ENCODE results near the gene PEA15. TPM values are rescaled to one million over a fixed set of nuclear protein-coding genes. Genes with fewer than 3 reads are reported as not detected.

The PEA15 gene
- total RNA-seq, 1 experiment from 2014 or later: 56.3 TPM

DNA sequence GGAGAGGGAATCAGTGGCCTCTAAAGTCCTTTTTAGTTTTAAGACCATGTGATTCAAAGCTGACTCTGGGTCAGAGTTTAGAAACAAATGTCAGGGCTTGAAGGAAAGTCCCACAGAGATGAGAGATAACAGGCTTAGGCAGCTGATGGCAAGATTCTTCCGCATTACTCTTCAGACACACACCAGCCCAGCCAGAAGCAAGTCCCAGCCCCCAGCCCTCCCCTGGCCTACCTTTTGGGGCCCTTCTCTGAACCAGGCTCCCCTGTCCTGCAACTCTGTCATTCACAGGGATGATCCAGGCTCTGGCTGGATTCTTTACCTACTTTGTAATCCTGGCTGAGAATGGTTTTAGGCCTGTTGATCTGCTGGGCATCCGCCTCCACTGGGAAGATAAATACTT is 28.0 kb upstream of the PEA15 start:
- no peak for DNase-seq (ENCODE audit: low spot score)
- H3K4me3 Mint-ChIP-seq: no peak overlapping the region
- POLR2A ChIA-PET: no interaction called here
- H3K4me1 Mint-ChIP-seq: peaks cover 23% of the 10 kb centered on the region
- H3K27ac Mint-ChIP-seq: no peak overlapping the region
- no peak; the same call in none of the 2 replicates for ATAC-seq
- TF ChIP-seq GRHL2 (CRISPR knock-in tag; IDR thresholded peaks at IDR 0.05; ENCODE audit: insufficient replicate concordance, severe bottlenecking) (no peak), PRRX2 (CRISPR knock-in tag; IDR thresholded peaks at IDR 0.05) (no peak)
- TF ChIP-seq, protein P1, sequence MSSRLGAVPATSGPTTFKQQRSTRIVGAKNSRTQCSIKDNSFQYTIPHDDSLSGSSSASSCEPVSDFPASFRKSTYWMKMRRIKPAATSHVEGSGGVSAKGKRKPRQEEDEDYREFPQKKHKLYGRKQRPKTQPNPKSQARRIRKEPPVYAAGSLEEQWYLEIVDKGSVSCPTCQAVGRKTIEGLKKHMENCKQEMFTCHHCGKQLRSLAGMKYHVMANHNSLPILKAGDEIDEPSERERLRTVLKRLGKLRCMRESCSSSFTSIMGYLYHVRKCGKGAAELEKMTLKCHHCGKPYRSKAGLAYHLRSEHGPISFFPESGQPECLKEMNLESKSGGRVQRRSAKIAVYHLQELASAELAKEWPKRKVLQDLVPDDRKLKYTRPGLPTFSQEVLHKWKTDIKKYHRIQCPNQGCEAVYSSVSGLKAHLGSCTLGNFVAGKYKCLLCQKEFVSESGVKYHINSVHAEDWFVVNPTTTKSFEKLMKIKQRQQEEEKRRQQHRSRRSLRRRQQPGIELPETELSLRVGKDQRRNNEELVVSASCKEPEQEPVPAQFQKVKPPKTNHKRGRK (CRISPR knock-in tag; IDR thresholded peaks at IDR 0.05; ENCODE audit: borderline replicate concordance): no peak
- no peaks in the 10 kb centered on the region for H3K36me3 Mint-ChIP-seq
- CTCF ChIA-PET: interaction anchor here (1.0 to 2.1 kb wide), 3 partner anchors 15 to 75 kb away, joined by 4 to 7 read pairs (median 5); no protein-coding TSS in a partner anchor
- H3K9me3 Mint-ChIP-seq: peaks cover 3% of the 10 kb centered on the region; the same call in 1 of the 2 replicates
- H3K27me3 Mint-ChIP-seq (ENCODE audit: low read depth): peaks cover 10% of the 10 kb centered on the region

DNA sequence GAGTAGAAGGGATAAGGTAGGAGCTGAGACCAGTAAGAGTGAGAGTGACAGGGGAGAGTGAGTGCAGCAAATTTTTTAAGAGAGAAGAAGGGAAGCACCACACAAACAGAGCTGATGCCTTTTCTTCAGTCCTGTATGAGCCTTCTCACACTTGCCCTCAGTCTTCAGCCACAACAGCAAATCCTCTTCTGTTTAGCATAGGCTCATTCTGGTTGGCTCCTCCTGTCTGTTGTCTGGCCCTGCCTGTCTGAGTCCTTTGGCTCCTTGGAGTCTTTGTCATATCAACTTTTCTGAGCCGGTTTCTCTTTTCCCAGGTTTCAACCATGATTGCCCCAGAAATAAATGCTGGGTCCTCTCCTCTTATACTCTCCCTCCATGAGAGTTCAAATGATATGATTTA is 27.5 kb upstream of the PEA15 start:
- no peak overlapping the region for H3K27ac Mint-ChIP-seq
- H3K4me3 Mint-ChIP-seq: no peak overlapping the region
- CTCF ChIA-PET: interaction anchor here (1.0 to 2.1 kb wide), 3 partner anchors 15 to 74 kb away, joined by 4 to 7 read pairs (median 5); no protein-coding TSS in a partner anchor
- POLR2A ChIA-PET: interaction anchor here (0.9 kb wide), 1 partner anchor 9 kb away, joined by 3 read pairs; no protein-coding TSS in a partner anchor
- peaks cover 3% of the 10 kb centered on the region; the same call in 1 of the 2 replicates for H3K9me3 Mint-ChIP-seq
- H3K4me1 Mint-ChIP-seq: peaks cover 19% of the 10 kb centered on the region
- DNase-seq (ENCODE audit: low spot score): no peak
- H3K27me3 Mint-ChIP-seq (ENCODE audit: low read depth): peaks cover 8% of the 10 kb centered on the region
- TF ChIP-seq SP1 (CRISPR knock-in tag; conservative IDR thresholded peaks at IDR 0.05) (no peak), EMX1 (CRISPR knock-in tag; IDR thresholded peaks at IDR 0.05) (no peak)
- TF ChIP-seq, protein P2, sequence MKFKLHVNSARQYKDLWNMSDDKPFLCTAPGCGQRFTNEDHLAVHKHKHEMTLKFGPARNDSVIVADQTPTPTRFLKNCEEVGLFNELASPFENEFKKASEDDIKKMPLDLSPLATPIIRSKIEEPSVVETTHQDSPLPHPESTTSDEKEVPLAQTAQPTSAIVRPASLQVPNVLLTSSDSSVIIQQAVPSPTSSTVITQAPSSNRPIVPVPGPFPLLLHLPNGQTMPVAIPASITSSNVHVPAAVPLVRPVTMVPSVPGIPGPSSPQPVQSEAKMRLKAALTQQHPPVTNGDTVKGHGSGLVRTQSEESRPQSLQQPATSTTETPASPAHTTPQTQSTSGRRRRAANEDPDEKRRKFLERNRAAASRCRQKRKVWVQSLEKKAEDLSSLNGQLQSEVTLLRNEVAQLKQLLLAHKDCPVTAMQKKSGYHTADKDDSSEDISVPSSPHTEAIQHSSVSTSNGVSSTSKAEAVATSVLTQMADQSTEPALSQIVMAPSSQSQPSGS (CRISPR knock-in tag; IDR thresholded peaks at IDR 0.05; ENCODE audit: borderline replicate concordance, low read depth): no peak
- TF ChIP-seq, protein P3, sequence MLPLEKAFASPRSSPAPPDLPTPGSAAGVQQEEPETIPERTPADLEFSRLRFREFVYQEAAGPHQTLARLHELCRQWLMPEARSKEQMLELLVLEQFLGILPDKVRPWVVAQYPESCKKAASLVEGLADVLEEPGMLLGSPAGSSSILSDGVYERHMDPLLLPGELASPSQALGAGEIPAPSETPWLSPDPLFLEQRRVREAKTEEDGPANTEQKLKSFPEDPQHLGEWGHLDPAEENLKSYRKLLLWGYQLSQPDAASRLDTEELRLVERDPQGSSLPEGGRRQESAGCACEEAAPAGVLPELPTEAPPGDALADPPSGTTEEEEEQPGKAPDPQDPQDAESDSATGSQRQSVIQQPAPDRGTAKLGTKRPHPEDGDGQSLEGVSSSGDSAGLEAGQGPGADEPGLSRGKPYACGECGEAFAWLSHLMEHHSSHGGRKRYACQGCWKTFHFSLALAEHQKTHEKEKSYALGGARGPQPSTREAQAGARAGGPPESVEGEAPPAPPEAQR (CRISPR knock-in tag; IDR thresholded peaks at IDR 0.05): no peak
- H3K36me3 Mint-ChIP-seq: no peaks in the 10 kb centered on the region
- ATAC-seq: peak; percentile 83

DNA sequence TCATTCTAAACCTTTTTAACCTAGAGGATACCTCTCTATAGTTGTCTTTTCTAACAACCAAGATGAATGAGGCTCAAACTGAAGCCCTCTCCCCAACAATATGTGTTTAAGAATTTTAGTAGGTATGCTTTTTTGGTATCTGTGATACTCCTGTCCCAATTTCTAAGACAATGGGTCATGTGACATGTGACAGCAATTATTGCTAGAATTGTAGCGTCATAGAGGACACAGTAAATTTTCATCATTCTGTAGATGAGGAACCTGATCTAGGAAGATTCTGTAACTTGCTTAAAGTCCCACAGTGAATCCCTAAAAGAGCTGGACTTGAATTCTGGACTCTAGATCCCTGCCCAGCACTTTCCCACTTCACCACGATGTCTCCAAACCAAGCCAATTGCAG is 26.5 kb upstream of the PEA15 start:
- Mint-ChIP-seq H3K9me3 (peaks cover 3% of the 10 kb centered on the region; the same call in 1 of the 2 replicates), H3K27ac (no peak overlapping the region), H3K4me3 (no peak overlapping the region), H3K36me3 (no peaks in the 10 kb centered on the region), H3K27me3 (ENCODE audit: low read depth) (peaks cover under 1% of the 10 kb centered on the region; the same call in 1 of the 2 replicates), H3K4me1 (peaks cover 16% of the 10 kb centered on the region)
- ATAC-seq (no peak), DNase-seq (ENCODE audit: low spot score) (no peak)
- POLR2A ChIA-PET: no interaction called here
- CTCF ChIA-PET: interaction anchor here (1.1 to 2.1 kb wide), 3 partner anchors 15 to 41 kb away, joined by 3 to 7 read pairs (median 6); no protein-coding TSS in a partner anchor
- TF ChIP-seq, protein P4, sequence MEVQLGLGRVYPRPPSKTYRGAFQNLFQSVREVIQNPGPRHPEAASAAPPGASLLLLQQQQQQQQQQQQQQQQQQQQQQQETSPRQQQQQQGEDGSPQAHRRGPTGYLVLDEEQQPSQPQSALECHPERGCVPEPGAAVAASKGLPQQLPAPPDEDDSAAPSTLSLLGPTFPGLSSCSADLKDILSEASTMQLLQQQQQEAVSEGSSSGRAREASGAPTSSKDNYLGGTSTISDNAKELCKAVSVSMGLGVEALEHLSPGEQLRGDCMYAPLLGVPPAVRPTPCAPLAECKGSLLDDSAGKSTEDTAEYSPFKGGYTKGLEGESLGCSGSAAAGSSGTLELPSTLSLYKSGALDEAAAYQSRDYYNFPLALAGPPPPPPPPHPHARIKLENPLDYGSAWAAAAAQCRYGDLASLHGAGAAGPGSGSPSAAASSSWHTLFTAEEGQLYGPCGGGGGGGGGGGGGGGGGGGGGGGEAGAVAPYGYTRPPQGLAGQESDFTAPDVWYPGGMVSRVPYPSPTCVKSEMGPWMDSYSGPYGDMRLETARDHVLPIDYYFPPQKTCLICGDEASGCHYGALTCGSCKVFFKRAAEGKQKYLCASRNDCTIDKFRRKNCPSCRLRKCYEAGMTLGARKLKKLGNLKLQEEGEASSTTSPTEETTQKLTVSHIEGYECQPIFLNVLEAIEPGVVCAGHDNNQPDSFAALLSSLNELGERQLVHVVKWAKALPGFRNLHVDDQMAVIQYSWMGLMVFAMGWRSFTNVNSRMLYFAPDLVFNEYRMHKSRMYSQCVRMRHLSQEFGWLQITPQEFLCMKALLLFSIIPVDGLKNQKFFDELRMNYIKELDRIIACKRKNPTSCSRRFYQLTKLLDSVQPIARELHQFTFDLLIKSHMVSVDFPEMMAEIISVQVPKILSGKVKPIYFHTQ (CRISPR knock-in tag; IDR thresholded peaks at IDR 0.05): no peak
- TF ChIP-seq SMAD3 (CRISPR knock-in tag; IDR thresholded peaks at IDR 0.05; ENCODE audit: borderline replicate concordance) (no peak), SP1 (CRISPR knock-in tag; conservative IDR thresholded peaks at IDR 0.05) (no peak), TEAD4 (CRISPR knock-in tag; IDR thresholded peaks at IDR 0.05) (no peak), SOX15 (CRISPR knock-in tag; IDR thresholded peaks at IDR 0.05) (no peak), NR1H2 (CRISPR knock-in tag; IDR thresholded peaks at IDR 0.05) (no peak), GABPB1 (CRISPR knock-in tag; IDR thresholded peaks at IDR 0.05) (no peak), ZNF396 (CRISPR knock-in tag; IDR thresholded peaks at IDR 0.05; ENCODE audit: borderline replicate concordance) (no peak), GTF2I (CRISPR knock-in tag; conservative IDR thresholded peaks at IDR 0.05) (no peak), SMAD4 (CRISPR knock-in tag; IDR thresholded peaks at IDR 0.05) (no peak), CBFB (CRISPR knock-in tag; IDR thresholded peaks at IDR 0.05; ENCODE audit: low read depth) (no peak), NFE2L1 (CRISPR knock-in tag; IDR thresholded peaks at IDR 0.05) (no peak), OVOL2 (CRISPR knock-in tag; IDR thresholded peaks at IDR 0.05; ENCODE audit: borderline replicate concordance) (no peak), TP53 (CRISPR knock-in tag; IDR thresholded peaks at IDR 0.05) (no peak), ZNF263 (CRISPR knock-in tag; IDR thresholded peaks at IDR 0.05; ENCODE audit: low read depth) (no peak)
- TF ChIP-seq, protein P5, sequence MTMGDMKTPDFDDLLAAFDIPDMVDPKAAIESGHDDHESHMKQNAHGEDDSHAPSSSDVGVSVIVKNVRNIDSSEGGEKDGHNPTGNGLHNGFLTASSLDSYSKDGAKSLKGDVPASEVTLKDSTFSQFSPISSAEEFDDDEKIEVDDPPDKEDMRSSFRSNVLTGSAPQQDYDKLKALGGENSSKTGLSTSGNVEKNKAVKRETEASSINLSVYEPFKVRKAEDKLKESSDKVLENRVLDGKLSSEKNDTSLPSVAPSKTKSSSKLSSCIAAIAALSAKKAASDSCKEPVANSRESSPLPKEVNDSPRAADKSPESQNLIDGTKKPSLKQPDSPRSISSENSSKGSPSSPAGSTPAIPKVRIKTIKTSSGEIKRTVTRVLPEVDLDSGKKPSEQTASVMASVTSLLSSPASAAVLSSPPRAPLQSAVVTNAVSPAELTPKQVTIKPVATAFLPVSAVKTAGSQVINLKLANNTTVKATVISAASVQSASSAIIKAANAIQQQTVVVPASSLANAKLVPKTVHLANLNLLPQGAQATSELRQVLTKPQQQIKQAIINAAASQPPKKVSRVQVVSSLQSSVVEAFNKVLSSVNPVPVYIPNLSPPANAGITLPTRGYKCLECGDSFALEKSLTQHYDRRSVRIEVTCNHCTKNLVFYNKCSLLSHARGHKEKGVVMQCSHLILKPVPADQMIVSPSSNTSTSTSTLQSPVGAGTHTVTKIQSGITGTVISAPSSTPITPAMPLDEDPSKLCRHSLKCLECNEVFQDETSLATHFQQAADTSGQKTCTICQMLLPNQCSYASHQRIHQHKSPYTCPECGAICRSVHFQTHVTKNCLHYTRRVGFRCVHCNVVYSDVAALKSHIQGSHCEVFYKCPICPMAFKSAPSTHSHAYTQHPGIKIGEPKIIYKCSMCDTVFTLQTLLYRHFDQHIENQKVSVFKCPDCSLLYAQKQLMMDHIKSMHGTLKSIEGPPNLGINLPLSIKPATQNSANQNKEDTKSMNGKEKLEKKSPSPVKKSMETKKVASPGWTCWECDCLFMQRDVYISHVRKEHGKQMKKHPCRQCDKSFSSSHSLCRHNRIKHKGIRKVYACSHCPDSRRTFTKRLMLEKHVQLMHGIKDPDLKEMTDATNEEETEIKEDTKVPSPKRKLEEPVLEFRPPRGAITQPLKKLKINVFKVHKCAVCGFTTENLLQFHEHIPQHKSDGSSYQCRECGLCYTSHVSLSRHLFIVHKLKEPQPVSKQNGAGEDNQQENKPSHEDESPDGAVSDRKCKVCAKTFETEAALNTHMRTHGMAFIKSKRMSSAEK (CRISPR knock-in tag; IDR thresholded peaks at IDR 0.05; ENCODE audit: borderline replicate concordance): no peak
